DMS 273 (cell line): ENCODE measurements around the gene RSPH3.

Experiments
- DNase-seq: peaks from one replicate; lab custom pipeline; 2025; ENCODE audit not compliant: unreplicated experiment; lab: John Stamatoyannopoulos, UW

The RSPH3 gene

GRCh38 chr6:158938220-158938619 is 61.8 kb downstream of the RSPH3 start:
- DNase-seq: no peak

GRCh38 chr6:158934157-158934556 is 65.8 kb downstream of the RSPH3 start:
- no peak for DNase-seq

GRCh38 chr6:158933079-158933595 is 66.9 kb downstream of the RSPH3 start:
- no peak for DNase-seq

GRCh38 chr6:158928068-158928467 is 71.9 kb downstream of the RSPH3 start:
- no peak for DNase-seq

GRCh38 chr6:158926414-158926813 is 73.6 kb downstream of the RSPH3 start:
- DNase-seq: no peak

- DNase-seq: no peak
Observed at GRCh38 chr6:158924499-158925455, 75.2 kb downstream of the RSPH3 start.

- DNase-seq: no peak
Observed at GRCh38 chr6:158923805-158924498, 76.0 kb downstream of the RSPH3 start.
